GM23248 (cell line): ENCODE results near the gene FLCN. TPM values are rescaled to one million over a fixed set of nuclear protein-coding genes. Genes with fewer than 3 reads are reported as not detected.
A peak's percentile ranks its signal among the peaks of the same experiment; 100 is the strongest.
"Not testable (repeated sequence)": the region's sequence is repeated elsewhere in the genome, so short reads cannot be mapped to it uniquely, and the experiment has no call there.

Experiments used
- DNase-seq: peaks from one replicate; pipeline ENCODE4 v3.0.0-alpha.2; 2015
- H2AFZ ChIP-seq: fragments of 200-600 bp; sonication (generic); 2 replicates; pipeline ENCODE4 v1.6.1; 2016; ENCODE audit warnings: antibody characterized with exemption
- H3F3A ChIP-seq: fragments of 200-600 bp; sonication (generic); 2 replicates; pipeline ENCODE4 v1.6.1; 2016; ENCODE audit warnings: mild to moderate bottlenecking, antibody characterized with exemption, mixed run types; ENCODE audit not compliant: insufficient read depth
- H3K27ac ChIP-seq: fragments of 200-600 bp; sonication (generic); 2 replicates; pipeline ENCODE4 v1.5.1; 2016; ENCODE audit warnings: mild to moderate bottlenecking
- H3K27me3 ChIP-seq: fragments of 200-600 bp; sonication (generic); replicated peaks from 2 replicates; pipeline ENCODE4 v1.6.1; 2016; ENCODE audit warnings: mild to moderate bottlenecking; ENCODE audit not compliant: insufficient read depth
- H3K36me3 ChIP-seq: fragments of 200-600 bp; sonication (generic); 2 replicates; pipeline ENCODE4 v1.6.1; 2016; ENCODE audit warnings: low read depth, mild to moderate bottlenecking
- H3K4me1 ChIP-seq: fragments of 200-600 bp; sonication (generic); 2 replicates; pipeline ENCODE4 v1.6.1; 2016; ENCODE audit warnings: mild to moderate bottlenecking; ENCODE audit not compliant: insufficient read depth
- H3K4me2 ChIP-seq: fragments of 200-600 bp; sonication (generic); one replicate; pipeline ENCODE4 v1.6.1; 2016; ENCODE audit warnings: mild to moderate bottlenecking; ENCODE audit not compliant: unreplicated experiment
- H3K4me3 ChIP-seq: fragments of 200-600 bp; sonication (generic); 2 replicates; pipeline ENCODE4 v1.5.1; 2016; ENCODE audit warnings: mild to moderate bottlenecking
- H3K79me2 ChIP-seq: fragments of 200-600 bp; sonication (generic); 2 replicates; pipeline ENCODE4 v1.6.1; 2016; ENCODE audit warnings: mild to moderate bottlenecking; ENCODE audit not compliant: insufficient read depth
- H3K9ac ChIP-seq: fragments of 200-600 bp; sonication (generic); 2 replicates; pipeline ENCODE4 v1.6.1; 2016; ENCODE audit warnings: mild to moderate bottlenecking
- H3K9me2 ChIP-seq: fragments of 200-600 bp; sonication (generic); 2 replicates; pipeline ENCODE4 v1.6.1; 2016; ENCODE audit warnings: mixed run types, mild to moderate bottlenecking, moderate library complexity; ENCODE audit not compliant: insufficient read depth
- H3K9me3 ChIP-seq: fragments of 200-600 bp; sonication (generic); one replicate; pipeline ENCODE4 v1.6.1; 2017; ENCODE audit warnings: low read depth
- H4K20me1 ChIP-seq: fragments of 200-600 bp; sonication (generic); 2 replicates; pipeline ENCODE4 v1.6.0; 2016; ENCODE audit not compliant: insufficient read depth
- EZH2 ChIP-seq: fragments of 200-600 bp; sonication (generic); IDR thresholded peaks from 2 replicates; pipeline ENCODE4 v1.6.1; 2018; ENCODE audit warnings: antibody characterized with exemption, mild to moderate bottlenecking; ENCODE audit not compliant: insufficient read depth, poor library complexity, severe bottlenecking
- EZH2phosphoT487 ChIP-seq: fragments of 200-600 bp; sonication (generic); IDR thresholded peaks from 2 replicates; pipeline ENCODE4 v1.6.1; 2018; ENCODE audit warnings: antibody characterized with exemption, moderate library complexity, mild to moderate bottlenecking, low read depth; ENCODE audit not compliant: insufficient read depth
- WGBS, 2 experiments: methylation state at CpG; one replicate each; pipeline ENCODE4 v1.1.6; 2015 to 2017; ENCODE audit warnings: low lambda C conversion rate in 2 of 2, low coverage in 1 of 2; ENCODE audit errors: missing lambda C conversion rate in 2 of 2; 5-methylcytosine and 5-hydroxymethylcytosine counted together
- in situ Hi-C: fragments of 300-500 bp; cut with MboI; formaldehyde crosslinking; loops from 2 replicates; pipeline ENCODE4 v1.15.0; 2020
- polyA plus RNA-seq: library from polyadenylated mRNA; unstranded; fragments of >200 nt; fragmentation: Nextera tagmentation; extraction: Ambion mirVana; gene quantifications from 2 replicates; pipeline ENCODE4 v1.2.1, GENCODE V29; 2016
- total RNA-seq: library from RNA; depleted of rRNA; stranded (reverse); fragments of >200 nt; shearing (Covaris generic); gene quantifications from 2 replicates; pipeline ENCODE4 v1.2.3, GENCODE V29; 2014

Gene FLCN
- total and polyA plus RNA-seq, 2 experiments from 2014 or later: 10.0 to 21.5 TPM

- Histone ChIP-seq H3K4me2 (no peak overlapping the region), H3F3A (peaks cover 54% of the 10 kb centered on the region), H2AFZ (no peak overlapping the region), H3K9me2 (no peaks in the 10 kb centered on the region), H3K36me3 (peaks cover 39% of the 10 kb centered on the region; the same call in 1 of the 2 replicates), H3K27ac (no peak overlapping the region), H3K79me2 (no peaks in the 10 kb centered on the region), H3K4me1 (peaks cover 22% of the 10 kb centered on the region), H3K9me3 (no peaks in the 10 kb centered on the region), H3K4me3 (no peak overlapping the region), H3K9ac (no peak overlapping the region), H3K27me3 (no peaks in the 10 kb centered on the region), H4K20me1 (no peaks in the 10 kb centered on the region)
- TF ChIP-seq EZH2phosphoT487 (no peak), EZH2 (no peak)
- WGBS, 2 experiments: 98 to 99% methylated on average over 4 of the region's 4 CpGs
- in situ Hi-C loops: no loop called here
- no peak for DNase-seq
Observed at GRCh38 chr17:17188586-17188985, 48.4 kb downstream of the FLCN start.

GRCh38 chr17:17186551-17187505, 50.1 kb downstream of the FLCN start:
- H2AFZ ChIP-seq: no peak overlapping the region
- DNase-seq: no peak
- H3K79me2 ChIP-seq: no peaks in the 10 kb centered on the region
- peaks cover 19% of the 10 kb centered on the region for H3K4me1 ChIP-seq
- no peak overlapping the region; the same call in 1 of the 2 replicates for H3K27ac ChIP-seq
- no peak overlapping the region for H3K4me3 ChIP-seq
- no peak overlapping the region for H3K9ac ChIP-seq
- H3K4me2 ChIP-seq: no peak overlapping the region
- 82 to 83% methylated on average over 14 of the region's 14 CpGs for WGBS, 2 experiments
- in situ Hi-C loops: no loop called here
- peaks cover 47% of the 10 kb centered on the region; the same call in 1 of the 2 replicates for H3K36me3 ChIP-seq
- no peaks in the 10 kb centered on the region for H3K9me2 ChIP-seq
- peaks cover 51% of the 10 kb centered on the region for H3F3A ChIP-seq
- H4K20me1 ChIP-seq: no peaks in the 10 kb centered on the region
- no peaks in the 10 kb centered on the region for H3K27me3 ChIP-seq
- TF ChIP-seq EZH2 (no peak), EZH2phosphoT487 (no peak)
- H3K9me3 ChIP-seq: no peaks in the 10 kb centered on the region

GRCh38 chr17:17186051-17186450, 50.9 kb downstream of the FLCN start:
- Histone ChIP-seq H3K4me2 (no peak overlapping the region), H4K20me1 (no peaks in the 10 kb centered on the region), H3K4me3 (no peak overlapping the region), H3K27me3 (no peaks in the 10 kb centered on the region), H3K36me3 (peaks cover 53% of the 10 kb centered on the region), H3K9ac (no peak overlapping the region), H3K9me3 (no peaks in the 10 kb centered on the region), H3K79me2 (no peaks in the 10 kb centered on the region), H3K27ac (no peak overlapping the region; the same call in 1 of the 2 replicates), H3F3A (peaks cover 44% of the 10 kb centered on the region), H3K4me1 (peaks cover 11% of the 10 kb centered on the region), H3K9me2 (no peaks in the 10 kb centered on the region), H2AFZ (no peak overlapping the region)
- no peak for TF ChIP-seq EZH2phosphoT487
- WGBS, 2 experiments: 55 to 63% methylated on average over 3 of the region's 3 CpGs
- in situ Hi-C loops: no loop called here
- peak; percentile 28 for DNase-seq

DNA sequence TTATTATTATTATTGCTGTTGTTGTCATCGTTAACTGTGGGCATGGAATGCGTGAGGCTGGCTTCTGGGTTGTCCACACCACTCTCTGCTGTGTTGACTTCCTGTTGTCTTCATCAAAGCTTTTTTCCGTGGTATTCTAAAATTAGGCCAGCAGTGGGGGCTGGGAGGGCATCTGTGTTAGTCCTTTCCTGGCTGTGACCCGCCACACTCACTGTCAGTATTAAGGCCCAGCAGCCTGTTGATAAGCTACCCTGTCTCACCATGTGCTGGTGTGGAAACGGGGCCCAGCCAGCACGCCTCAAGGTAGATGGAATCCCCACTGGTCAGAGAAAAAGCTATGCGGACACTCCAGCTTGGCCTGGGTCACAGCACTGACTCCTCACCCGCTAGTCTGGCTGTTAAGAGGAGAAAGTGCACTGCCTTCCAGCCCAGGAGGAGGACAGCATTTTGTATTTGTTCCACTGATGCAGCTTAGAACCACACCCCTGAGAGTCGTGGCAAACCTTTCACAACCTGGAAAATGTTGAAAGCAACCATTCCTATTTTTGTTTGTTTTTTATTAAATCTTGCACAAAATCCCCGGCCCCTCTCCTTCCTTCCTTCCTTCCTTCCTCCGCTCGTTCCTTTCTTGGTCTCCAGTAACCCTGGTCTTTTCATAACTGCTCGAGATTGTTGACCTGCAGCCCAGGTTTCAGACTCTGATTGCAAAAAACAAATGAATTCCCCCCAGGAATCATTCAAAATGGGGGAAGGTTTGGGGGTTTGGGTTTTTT, 51.8 kb downstream of the FLCN start:
- H3K4me2 ChIP-seq, H2AFZ ChIP-seq, H3K9ac ChIP-seq, in situ Hi-C loops, H3K9me2 ChIP-seq, H3K27ac ChIP-seq, H3K27me3 ChIP-seq, H3K4me3 ChIP-seq, H3K4me1 ChIP-seq, DNase-seq, H3K9me3 ChIP-seq, H4K20me1 ChIP-seq, H3K79me2 ChIP-seq: not testable (repeated sequence)
- peaks cover 62% of the 10 kb centered on the region for H3K36me3 ChIP-seq
- WGBS, 2 experiments: 79 to 82% methylated on average over 13 of the region's 13 CpGs
- H3F3A ChIP-seq: peaks cover 36% of the 10 kb centered on the region; the same call in 1 of the 2 replicates
